Stomach (tissue), 9 donors: ENCODE measurements around the gene KCNIP3. TPM values are rescaled to one million over a fixed set of nuclear protein-coding genes. Genes with fewer than 3 reads are reported as not detected.

Source experiments
- DNase-seq, 2 donors: peaks; one replicate each; pipeline versions ENCODE4 v3.0.0 to v3.0.0-alpha.2; 2013 to 2019
- H3K27ac ChIP-seq, 5 donors: fragments of 200-600 bp in 4 of 5; sonication (generic) in 4 of 5; one replicate each; pipeline ENCODE4 v1.5.1; 2013 to 2019; ENCODE audit warnings: mild to moderate bottlenecking in 1 of 5, moderate library complexity in 1 of 5
- H3K27me3 ChIP-seq, 3 donors: fragments of 200-600 bp; sonication (generic); one replicate each; pipeline ENCODE4 v1.5.1; 2017 to 2019; ENCODE audit warnings: mixed run types in 1 of 3
- H3K36me3 ChIP-seq, 4 donors: fragments of 200-600 bp; sonication (generic); 1 replicate in 3 of 4; 2 replicates in 1 of 4; pipeline ENCODE4 v1.5.1; 2016 to 2019
- H3K4me1 ChIP-seq, 4 donors: fragments of 200-600 bp; sonication (generic); one replicate each; pipeline ENCODE4 v1.5.1; 2016 to 2019
- H3K4me3 ChIP-seq, 4 donors: fragments of 200-600 bp; sonication (generic) in 3 of 4; one replicate each; pipeline ENCODE4 v1.5.1; 2016 to 2019; ENCODE audit warnings: mild to moderate bottlenecking in 1 of 4
- H3K9me3 ChIP-seq, 4 donors: fragments of 200-600 bp; sonication (generic); one replicate each; pipeline ENCODE4 v1.5.1; 2016 to 2019
- CTCF ChIP-seq, 7 experiments: fragments of 450-650 bp in 4 of 7; fragments of 200-600 bp in 3 of 7; sonication (generic) in 3 of 7; IDR thresholded peaks; one replicate each; pipeline ENCODE4 v1.5.1; 2016 to 2019; ENCODE audit warnings: antibody characterized with exemption in 7 of 7, control low read depth in 2 of 7, mild to moderate bottlenecking in 1 of 7
- EP300 ChIP-seq: sonication (generic); formaldehyde crosslinking; IDR thresholded peaks from one replicate; pipeline ENCODE4 v1.6.1; 2017; ENCODE audit warnings: antibody characterized with exemption
- POLR2A ChIP-seq, 4 donors: fragments of 450-650 bp; IDR thresholded peaks; one replicate each; pipeline ENCODE4 v1.6.1; 2016; ENCODE audit warnings: antibody characterized with exemption in 4 of 4, control low read depth in 2 of 4, mild to moderate bottlenecking in 1 of 4, moderate library complexity in 1 of 4
- POLR2AphosphoS5 ChIP-seq, 3 donors: sonication (generic); formaldehyde crosslinking; IDR thresholded peaks; one replicate each; pipeline ENCODE4 v1.6.1; 2016; ENCODE audit warnings: antibody characterized with exemption in 3 of 3
- WGBS, 5 donors: extraction: QIAGEN DNeasy Blood & Tissue Kit in 3 of 5; methylation state at CpG; one replicate each; pipeline versions ENCODE4 v1.1.5 to v1.1.7; 2013 to 2018; 5-methylcytosine and 5-hydroxymethylcytosine counted together
- intact Hi-C: fragments of 100-400 bp; cut with DNase I; formaldehyde crosslinking; loops from one replicate; pipeline ENCODE4 v1.15.1; 2023; ENCODE audit warnings: low total_unique reads
- polyA plus RNA-seq, 3 donors: library from polyadenylated mRNA; stranded (reverse); fragments of 200-250 nt; gene quantifications; one replicate each; pipeline ENCODE4 v1.2.3, GENCODE V29; 2013
- total RNA-seq, 5 donors: library from RNA; depleted of rRNA; stranded (reverse); fragments of >200 nt; gene quantifications; one replicate each; pipeline versions ENCODE4 v1.1.0 to v1.2.3, GENCODE V29; 2014 to 2016
- donor health status: healthy with polysubstance abuse.
- donor health status: Bipolar disorder and iron deficiency.
- donor health status: healthy.

KCNIP3 gene
- total and polyA plus RNA-seq, 8 donors = 1.3 to 4.4 (median 2.7) TPM; not detected in 2

DNA sequence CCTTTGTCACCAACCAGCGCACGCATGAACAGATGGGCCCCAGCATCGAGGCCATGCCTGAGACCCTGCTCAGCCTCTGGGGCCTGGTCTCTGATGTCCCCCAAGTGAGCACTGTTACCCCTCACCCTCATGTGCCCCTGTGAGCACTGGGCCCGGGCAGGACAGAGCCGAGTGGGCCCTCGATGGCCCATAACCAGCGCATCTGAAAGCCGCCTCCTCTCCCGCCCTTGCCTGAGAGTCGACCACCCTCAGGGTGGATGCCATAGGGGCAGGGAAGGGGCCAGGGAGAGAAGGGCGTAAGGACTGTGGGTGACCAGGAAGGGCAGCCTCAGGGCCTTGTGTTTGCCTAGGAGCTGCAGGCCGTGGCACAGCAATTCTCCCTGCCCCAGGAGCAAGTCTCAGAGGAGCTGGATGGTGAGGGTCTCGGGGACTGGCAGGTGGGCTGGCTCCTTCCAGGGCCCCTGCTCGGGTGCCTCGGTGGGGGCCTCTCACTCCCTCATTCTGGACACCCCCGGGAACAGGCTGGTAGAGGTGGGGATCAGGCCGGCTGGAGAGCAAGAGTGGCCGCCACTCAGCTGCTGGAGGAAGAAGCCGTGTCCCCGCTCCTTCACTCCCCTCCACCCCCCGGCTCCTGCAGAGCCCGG lies 20.8 kb upstream of the KCNIP3 start:
- Histone ChIP-seq H3K9me3 (no peaks in the 10 kb centered on the region), H3K4me3 (peak overlapping the region in 3 of 4 donors; percentile 27 to 48 (median 44)), H3K27ac (peak overlapping the region; percentile 78 to 91 (median 85)), H3K4me1 (peaks cover 20 to 40% (median 33%) of the 10 kb centered on the region in 4 donors), H3K36me3 (peaks cover 6 to 22% (median 11%) of the 10 kb centered on the region in 4 donors), H3K27me3 (no peaks in the 10 kb centered on the region)
- DNase-seq = no peak
- TF ChIP-seq EP300 = no peak
- no peak for TF ChIP-seq POLR2AphosphoS5 (IDR thresholded peaks at IDR 0.05)
- no peak for TF ChIP-seq POLR2A (IDR thresholded peaks at IDR 0.05)
- TF ChIP-seq CTCF (IDR thresholded peaks at IDR 0.05) = no peak
- intact Hi-C loops = no loop called here
- WGBS, 5 donors = 72 to 82% (median 78%) methylated on average over 12 to 22 of the region's 22 CpGs

- DNase-seq = no peak
- Histone ChIP-seq H3K27me3 (no peaks in the 10 kb centered on the region), H3K4me1 (peaks cover 20 to 40% (median 33%) of the 10 kb centered on the region in 4 donors), H3K9me3 (no peaks in the 10 kb centered on the region), H3K27ac (peak overlapping the region; percentile 78 to 91 (median 85)), H3K4me3 (peak overlapping the region in 2 of 4 donors; percentile 6 to 18), H3K36me3 (peaks cover 6 to 27% (median 15%) of the 10 kb centered on the region in 4 donors)
- 76 to 87% (median 81%) methylated on average over 6 to 9 of the region's 9 CpGs for WGBS, 5 donors
- TF ChIP-seq CTCF (IDR thresholded peaks at IDR 0.05) = no peak
- TF ChIP-seq EP300 = no peak
- no peak for TF ChIP-seq POLR2AphosphoS5 (IDR thresholded peaks at IDR 0.05)
- intact Hi-C loops = no loop called here
Observed at GRCh38 chr2:95276888-95277245, 20.3 kb upstream of the KCNIP3 start.

DNA sequence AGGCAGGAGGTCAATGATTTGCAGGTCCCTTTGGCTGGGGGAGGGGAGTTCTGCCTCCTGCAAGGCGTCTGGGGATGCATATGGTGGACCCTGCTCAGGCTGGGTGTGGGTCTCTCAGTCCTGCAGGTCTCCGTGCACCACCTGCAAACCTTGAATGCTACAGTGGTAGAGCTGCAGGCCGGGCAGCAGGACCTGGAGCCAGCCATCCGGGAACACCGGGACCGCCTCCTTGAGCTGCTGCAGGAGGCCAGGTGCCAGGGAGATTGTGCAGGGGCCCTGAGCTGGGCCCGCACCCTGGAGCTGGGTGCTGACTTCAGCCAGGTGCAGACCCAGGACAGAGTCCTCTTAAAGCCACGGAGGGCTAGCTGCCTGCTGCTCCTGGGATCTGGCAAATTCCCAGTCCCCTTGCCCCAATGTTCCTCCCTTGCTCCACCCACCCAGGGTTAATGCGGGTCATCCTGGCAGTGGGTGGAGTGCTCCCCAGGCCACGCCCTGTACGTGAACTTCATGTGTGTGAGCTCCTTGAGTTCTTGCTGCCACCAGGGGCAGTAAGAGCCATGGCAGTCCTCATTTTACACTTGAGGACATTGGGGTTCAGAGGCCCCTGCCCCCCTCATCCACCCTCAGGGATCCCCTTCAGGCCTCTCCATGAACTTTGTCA lies 19.8 kb upstream of the KCNIP3 start:
- peak overlapping the region in 2 of 4 donors; percentile 6 to 18 for H3K4me3 ChIP-seq
- intact Hi-C loops = no loop called here
- peak; percentile 79 to 84 for DNase-seq
- no peaks in the 10 kb centered on the region for H3K27me3 ChIP-seq
- H3K27ac ChIP-seq = peak overlapping the region; percentile 78 to 91 (median 85)
- H3K36me3 ChIP-seq = peaks cover 6 to 32% (median 20%) of the 10 kb centered on the region in 4 donors
- 24 to 54% (median 41%) methylated on average over 6 to 11 of the region's 11 CpGs for WGBS, 5 donors
- TF ChIP-seq POLR2AphosphoS5 (IDR thresholded peaks at IDR 0.05) = peak in 1 of 3 donors; percentile 40
- no peak for TF ChIP-seq EP300
- TF ChIP-seq CTCF (IDR thresholded peaks at IDR 0.05) = peak in 4 of 7 experiments; percentile 9 to 33 (median 21)
- no peaks in the 10 kb centered on the region for H3K9me3 ChIP-seq
- peaks cover 20 to 40% (median 33%) of the 10 kb centered on the region in 4 donors for H3K4me1 ChIP-seq

- H3K27me3 ChIP-seq = no peaks in the 10 kb centered on the region
- no peaks in the 10 kb centered on the region for H3K9me3 ChIP-seq
- no peak for TF ChIP-seq POLR2A (IDR thresholded peaks at IDR 0.05)
- no peak for TF ChIP-seq POLR2AphosphoS5 (IDR thresholded peaks at IDR 0.05)
- no peak for TF ChIP-seq EP300
- no peak for TF ChIP-seq CTCF (IDR thresholded peaks at IDR 0.05)
- peaks cover 20 to 40% (median 33%) of the 10 kb centered on the region in 4 donors for H3K4me1 ChIP-seq
- WGBS, 5 donors = 90 to 97% (median 94%) methylated on average over 6 to 7 of the region's 7 CpGs
- H3K27ac ChIP-seq = peak overlapping the region in 3 of 5 donors; percentile 19 to 86 (median 46)
- intact Hi-C loops = no loop called here
- H3K36me3 ChIP-seq = peaks cover 6 to 39% (median 27%) of the 10 kb centered on the region in 4 donors
- no peak for DNase-seq
- no peak overlapping the region for H3K4me3 ChIP-seq
Observed at GRCh38 chr2:95278051-95278471, 19.1 kb upstream of the KCNIP3 start.
